CD4-positive, alpha-beta T cell treated with Interleukin-6 for 4 hours (primary cell): ENCODE data around the gene CRPPA.
"Not testable (repeated sequence)": the region's sequence is repeated elsewhere in the genome, so short reads cannot be mapped to it uniquely, and the experiment has no call there.

ENCODE experiments used
- DNase-seq: peaks from one replicate; pipeline ENCODE4 v3.0.0-alpha.2; 2020; ENCODE audit warnings: mixed read lengths

Gene CRPPA

GRCh38 chr7:16421333-16422102 is at the start of gene CRPPA:
Gene CRPPA, minus strand, starts transcription at chr7:16421538. Its CDS starts 216 bp downstream, at chr7:16421322.
- DNase-seq: peak; percentile 44

DNA sequence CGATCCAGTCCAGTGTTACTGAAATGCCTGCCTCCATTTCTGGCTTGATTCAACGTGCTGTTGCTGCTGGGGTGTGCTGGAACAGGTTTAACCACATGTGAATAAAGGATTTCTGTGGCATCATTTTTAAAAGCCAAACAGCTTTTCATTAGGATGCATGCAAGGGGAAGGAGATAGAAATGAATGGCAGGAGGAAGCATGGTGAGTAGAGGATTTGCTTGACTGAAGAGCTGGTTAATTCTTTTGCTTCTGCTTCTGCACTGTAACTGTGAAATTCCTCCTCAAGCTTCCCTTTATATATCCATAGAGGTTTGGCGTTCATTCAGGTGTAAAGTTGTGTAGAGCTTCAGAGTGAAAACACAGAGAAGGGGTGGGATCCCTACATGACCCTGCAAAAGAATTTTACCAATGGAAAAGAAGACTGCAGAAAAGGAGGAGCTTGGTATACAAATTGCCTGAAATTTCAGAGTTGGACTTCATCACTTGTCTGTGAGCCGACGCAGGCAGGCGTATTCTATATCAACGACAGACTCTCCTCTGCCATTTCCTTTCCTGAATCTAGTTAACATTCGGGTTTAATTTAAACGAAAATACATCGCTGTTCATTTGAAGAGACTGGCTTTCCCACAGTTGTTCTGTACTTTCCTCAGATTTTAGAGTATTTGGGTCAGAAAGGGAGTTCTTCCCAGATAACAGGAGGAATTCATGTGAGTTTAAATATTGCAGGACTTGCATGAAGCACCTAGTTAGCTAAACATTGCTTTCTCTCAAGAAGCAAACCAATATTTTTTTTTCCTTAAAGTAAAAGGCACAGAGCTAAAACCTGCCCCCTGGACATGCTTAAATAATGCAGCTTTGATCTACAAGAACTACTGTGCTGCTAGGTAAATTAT is 44.4 kb upstream of the CRPPA start, which contains the start of gene SOSTDC1:
SOSTDC1 (minus strand) TSS at position 270 of the 893 bp plus-strand sequence; CDS start at position 200, 70 bp downstream.
- no peak for DNase-seq

GRCh38 chr7:16463949-16464715 is 42.8 kb upstream of the CRPPA start:
- no peak for DNase-seq

GRCh38 chr7:16463520-16463919 is 42.2 kb upstream of the CRPPA start:
- no peak for DNase-seq

- DNase-seq: no peak
Observed at GRCh38 chr7:16462431-16462889, 41.1 kb upstream of the CRPPA start.

GRCh38 chr7:16460789-16461493 is 39.6 kb upstream of the CRPPA start:
- DNase-seq: no peak

DNA sequence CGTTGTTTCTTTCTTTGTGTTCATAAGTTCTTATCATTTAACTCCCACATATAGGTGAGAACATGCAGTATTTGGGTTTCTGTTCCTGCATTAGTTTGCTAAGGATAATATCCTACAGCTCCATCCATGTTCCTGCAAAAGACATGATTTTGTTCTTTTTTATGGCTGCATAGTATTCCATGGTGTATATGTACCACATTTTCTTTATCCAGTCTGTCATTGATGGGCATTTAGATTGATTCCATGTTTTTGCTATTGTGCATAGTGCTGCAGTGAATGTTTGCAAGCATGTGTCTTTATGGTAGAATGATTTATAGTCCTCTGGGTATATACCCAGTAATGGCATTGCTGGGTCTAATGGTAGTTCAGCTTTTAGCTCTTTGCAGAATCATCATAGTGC is 35.0 kb upstream of the CRPPA start:
- not testable (repeated sequence) for DNase-seq

GRCh38 chr7:16455591-16455990 is 34.3 kb upstream of the CRPPA start:
- no peak for DNase-seq

- no peak for DNase-seq
Observed at GRCh38 chr7:16450366-16450765, 29.0 kb upstream of the CRPPA start.

GRCh38 chr7:16447876-16448275 is 26.5 kb upstream of the CRPPA start:
- DNase-seq: no peak

DNA sequence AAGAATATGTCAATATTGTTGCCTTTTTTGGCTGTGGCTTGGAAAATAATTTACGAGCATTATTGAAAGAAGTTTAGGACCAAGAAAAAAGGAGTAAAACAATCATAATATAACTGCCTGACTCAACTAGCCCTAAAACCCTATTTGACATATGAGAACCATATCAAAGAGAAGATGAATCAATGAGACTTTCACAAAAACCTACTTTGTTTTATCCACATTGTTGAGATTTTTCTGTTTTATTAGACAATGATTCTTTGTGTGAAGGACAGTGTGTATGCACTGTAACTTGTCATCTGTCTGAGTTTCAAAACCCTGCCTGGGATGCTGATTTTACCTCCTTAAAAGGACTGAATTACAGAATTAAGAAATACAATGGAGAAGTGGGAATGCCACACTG is 25.2 kb upstream of the CRPPA start:
- no peak for DNase-seq

GRCh38 chr7:16443871-16444270 is 22.5 kb upstream of the CRPPA start:
- DNase-seq: not testable (repeated sequence)

GRCh38 chr7:16438988-16439387 is 17.6 kb upstream of the CRPPA start:
- no peak for DNase-seq

- DNase-seq: no peak
Observed at GRCh38 chr7:16436306-16436705, 15.0 kb upstream of the CRPPA start.

- no peak for DNase-seq
Observed at GRCh38 chr7:16433568-16434122, 12.3 kb upstream of the CRPPA start.

- no peak for DNase-seq
Observed at GRCh38 chr7:16432425-16432731, 11.0 kb upstream of the CRPPA start.

DNA sequence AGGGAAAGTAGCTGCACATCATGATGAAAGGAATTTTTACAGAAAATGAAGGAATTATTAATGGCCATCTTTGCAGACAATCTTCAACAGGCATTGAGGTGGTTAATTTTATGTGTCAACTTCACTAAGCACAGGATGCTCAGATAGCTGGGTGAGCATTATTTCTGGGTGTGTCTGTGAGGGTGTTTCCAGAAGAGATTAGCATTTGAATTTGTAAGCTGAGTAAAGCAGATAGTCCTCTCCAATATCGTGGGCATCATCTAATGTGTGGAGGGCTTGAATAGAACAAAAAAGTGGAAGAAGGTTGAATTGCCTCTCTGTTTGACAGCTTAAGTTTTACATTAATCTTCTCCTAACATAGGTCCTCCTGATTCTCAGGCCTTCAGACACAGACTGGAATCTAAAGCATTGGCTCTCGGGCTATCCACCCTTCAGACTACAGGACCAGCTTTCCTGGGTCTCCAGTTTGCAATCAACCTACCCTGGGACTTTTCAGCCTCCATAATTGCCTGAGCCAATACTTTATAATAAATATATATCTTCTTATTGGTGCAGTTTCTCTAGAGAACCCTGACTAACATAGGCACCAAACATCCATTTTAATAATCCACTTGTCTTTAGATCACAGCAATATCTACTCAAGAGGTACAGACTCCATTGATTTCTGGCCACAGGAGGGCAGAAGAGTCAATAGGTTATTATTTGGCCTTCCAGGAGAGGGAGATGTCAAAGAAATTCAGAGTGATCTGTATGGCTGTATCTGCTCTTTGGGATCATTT is 10.5 kb upstream of the CRPPA start:
- peak; percentile 23 for DNase-seq

DNA sequence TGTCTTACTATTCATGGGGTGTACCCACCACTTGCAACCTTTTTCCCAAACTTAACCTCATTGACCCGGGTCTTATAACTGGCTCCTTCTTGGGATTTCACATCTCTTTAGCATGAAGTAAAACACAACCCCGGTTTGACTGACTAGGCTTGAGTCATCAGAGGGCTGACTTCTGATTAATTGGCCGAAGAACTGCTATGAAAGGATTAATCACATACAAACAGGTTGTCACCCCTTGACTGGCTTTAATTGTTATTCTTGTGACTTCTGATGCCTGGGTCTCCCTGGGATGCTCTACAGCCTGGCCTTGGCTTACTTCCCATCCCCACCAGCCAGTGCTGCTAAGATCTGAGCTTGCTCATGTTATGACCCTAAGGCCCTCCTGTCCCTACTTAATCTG is 8.8 kb upstream of the CRPPA start:
- DNase-seq: no peak

DNA sequence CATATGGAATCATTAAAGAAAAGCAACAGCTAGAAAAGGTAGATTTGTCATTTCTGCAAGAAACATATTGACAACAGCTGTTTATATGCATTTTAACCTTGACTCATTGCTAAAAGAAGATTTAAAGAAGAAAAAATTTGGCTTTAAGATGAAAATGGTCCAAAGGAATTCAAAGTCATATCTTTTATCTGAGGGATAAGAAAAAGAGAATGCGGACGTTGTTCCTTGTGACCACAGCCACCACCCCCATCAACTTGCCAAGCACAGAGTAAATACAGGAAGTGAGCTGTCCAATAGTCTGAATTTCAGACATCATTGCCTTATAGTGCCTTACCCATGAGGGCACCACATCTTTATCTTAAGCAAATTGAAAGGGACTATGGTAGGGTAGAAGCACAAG is 7.3 kb upstream of the CRPPA start:
- no peak for DNase-seq

GRCh38 chr7:16428182-16428581 is 6.8 kb upstream of the CRPPA start:
- DNase-seq: no peak

DNA sequence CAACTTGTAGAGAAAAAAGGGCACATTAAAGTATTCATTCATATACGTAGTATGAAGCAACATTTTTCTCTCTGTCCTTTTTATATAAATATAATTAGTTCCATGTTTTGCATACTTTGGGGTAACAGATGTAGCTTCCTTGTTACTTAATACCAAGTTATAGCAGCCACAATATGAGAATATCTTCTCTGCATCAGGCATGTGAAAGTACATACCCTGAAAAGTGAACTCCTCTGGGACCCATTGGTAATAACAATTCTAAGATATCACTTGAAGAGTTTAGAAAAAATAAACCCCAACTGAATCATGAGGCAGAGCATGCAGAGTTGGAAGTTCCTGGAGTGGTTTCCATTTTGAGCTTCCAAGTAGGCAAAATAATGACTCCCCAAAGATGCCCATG is 2.4 kb upstream of the CRPPA start:
- no peak for DNase-seq
